ENCODE measurements around the gene LRRC55. TPM values are rescaled to one million over a fixed set of nuclear protein-coding genes. Genes with fewer than 3 reads are reported as not detected.

The LRRC55 gene
- total and polyA plus RNA-seq, 2 donors (not counting 3 experiments of a cell fraction or from before 2014, with no cell fraction given), result not detected

GRCh38 chr11:57155400-57155799 is 26.4 kb upstream of the LRRC55 start:
- BruUV-seq (replicated peaks), result no TSS peak
- no peak overlapping the region for H3K4me2 ChIP-seq (ENCODE audit: insufficient read depth, low read length)
- DNase-seq (ENCODE audit: low read depth, low spot score) (no peak), FAIRE-seq (no peak)
- H3K9me1 ChIP-seq (replicated peaks; ENCODE audit: control insufficient read depth, extremely low read depth, insufficient read depth, low read length), result no peaks in the 10 kb centered on the region
- no peaks in the 10 kb centered on the region for H3K79me2 ChIP-seq (ENCODE audit: control insufficient read depth, insufficient read depth, low read length)
- no peak overlapping the region for H3K9ac ChIP-seq (replicated peaks; ENCODE audit: extremely low read depth, insufficient read depth, low read length)
- H3K27me3 ChIP-seq (ENCODE audit: control insufficient read depth in 2 of 2, insufficient read depth in 2 of 2, low read length in 2 of 2), result peaks cover 0 to 1% of the 10 kb centered on the region in 2 experiments
- H2AFZ ChIP-seq (ENCODE audit: low read depth, low read length), result no peak overlapping the region
- POLR2A ChIA-PET, result no interaction called here
- H3K4me1 ChIP-seq (ENCODE audit: control insufficient read depth, extremely low read depth, insufficient read depth, low read length), result no peaks in the 10 kb centered on the region
- TF ChIP-seq FOS (IDR thresholded peaks at IDR 0.05; ENCODE audit: borderline replicate concordance, insufficient read depth, low read length), result no peak
- no peak for TF ChIP-seq MYC (IDR thresholded peaks at IDR 0.05; ENCODE audit: low read depth, low read length)
- TF ChIP-seq JUN (IDR thresholded peaks at IDR 0.05; ENCODE audit: borderline replicate concordance, insufficient read depth, insufficient read length, low read depth), result no peak
- TF ChIP-seq GATA2 (IDR thresholded peaks at IDR 0.05; ENCODE audit: insufficient read depth, insufficient read length, low read depth, low read length), result no peak
- TF ChIP-seq, protein P1, sequence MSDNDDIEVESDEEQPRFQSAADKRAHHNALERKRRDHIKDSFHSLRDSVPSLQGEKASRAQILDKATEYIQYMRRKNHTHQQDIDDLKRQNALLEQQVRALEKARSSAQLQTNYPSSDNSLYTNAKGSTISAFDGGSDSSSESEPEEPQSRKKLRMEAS (IDR thresholded peaks at IDR 0.05; ENCODE audit: insufficient read depth, insufficient read length), result no peak
- TF ChIP-seq CTCF (IDR thresholded peaks at IDR 0.05; ENCODE audit: extremely low read depth in 1 of 2, insufficient read depth in 1 of 2, low read depth in 1 of 2, low read length in 2 of 2), result no peak
- no peak for TF ChIP-seq EZH2 (IDR thresholded peaks at IDR 0.05; ENCODE audit: borderline replicate concordance, low read depth, low read length, severe bottlenecking)
- no peak for TF ChIP-seq POLR2A (IDR thresholded peaks at IDR 0.05; ENCODE audit: low read depth, low read length)
- no peak for TF ChIP-seq POLR2AphosphoS5 (IDR thresholded peaks at IDR 0.05; ENCODE audit: insufficient read depth, low read depth, low read length)
- H3K4me3 ChIP-seq (replicated peaks in 1 of 3; ENCODE audit: insufficient read depth in 1 of 3, low read depth in 1 of 3, low read length in 3 of 3), result no peak overlapping the region
- H3K27ac ChIP-seq (ENCODE audit: insufficient read depth, low read depth, low read length), result no peak overlapping the region
- H3K9me3 ChIP-seq (replicated peaks; ENCODE audit: control insufficient read depth, insufficient read depth, low read length), result no peaks in the 10 kb centered on the region
- dilution Hi-C loops (cut with MboI; ENCODE audit: extremely low pct_ligation_motif_present, low sequenced_read_pairs), result no loop called here
- intact Hi-C loops (cut with micrococcal nuclease), result no loop called here
- no peaks in the 10 kb centered on the region for H4K20me1 ChIP-seq (replicated peaks; ENCODE audit: control insufficient read depth, extremely low read depth, insufficient read depth, low read length)
- CTCF ChIA-PET, result no interaction called here
- H3K36me3 ChIP-seq (ENCODE audit: control insufficient read depth in 2 of 2, extremely low read depth in 1 of 2, insufficient read depth in 2 of 2, low read length in 2 of 2), result no peaks in the 10 kb centered on the region

Measured in endothelial cell of umbilical vein (primary cell).